Pulmonary artery endothelial cell (primary cell): Measurements from ENCODE around the gene CROCC2. TPM values are rescaled to one million over a fixed set of nuclear protein-coding genes. Genes with fewer than 3 reads are reported as not detected.

ENCODE experiments used
- DNase-seq: peaks from one replicate; pipeline ENCODE4 v3.0.0-alpha.2; 2011; ENCODE audit warnings: low read depth, low spot score
- total RNA-seq: library from RNA; depleted of rRNA; stranded (reverse); fragments of >200 nt; gene quantifications from 2 replicates; pipeline ENCODE4 v1.2.3, GENCODE V29; 2014

CROCC2 gene
- total RNA-seq, 1 donor from 2014 or later, result not detected

DNA sequence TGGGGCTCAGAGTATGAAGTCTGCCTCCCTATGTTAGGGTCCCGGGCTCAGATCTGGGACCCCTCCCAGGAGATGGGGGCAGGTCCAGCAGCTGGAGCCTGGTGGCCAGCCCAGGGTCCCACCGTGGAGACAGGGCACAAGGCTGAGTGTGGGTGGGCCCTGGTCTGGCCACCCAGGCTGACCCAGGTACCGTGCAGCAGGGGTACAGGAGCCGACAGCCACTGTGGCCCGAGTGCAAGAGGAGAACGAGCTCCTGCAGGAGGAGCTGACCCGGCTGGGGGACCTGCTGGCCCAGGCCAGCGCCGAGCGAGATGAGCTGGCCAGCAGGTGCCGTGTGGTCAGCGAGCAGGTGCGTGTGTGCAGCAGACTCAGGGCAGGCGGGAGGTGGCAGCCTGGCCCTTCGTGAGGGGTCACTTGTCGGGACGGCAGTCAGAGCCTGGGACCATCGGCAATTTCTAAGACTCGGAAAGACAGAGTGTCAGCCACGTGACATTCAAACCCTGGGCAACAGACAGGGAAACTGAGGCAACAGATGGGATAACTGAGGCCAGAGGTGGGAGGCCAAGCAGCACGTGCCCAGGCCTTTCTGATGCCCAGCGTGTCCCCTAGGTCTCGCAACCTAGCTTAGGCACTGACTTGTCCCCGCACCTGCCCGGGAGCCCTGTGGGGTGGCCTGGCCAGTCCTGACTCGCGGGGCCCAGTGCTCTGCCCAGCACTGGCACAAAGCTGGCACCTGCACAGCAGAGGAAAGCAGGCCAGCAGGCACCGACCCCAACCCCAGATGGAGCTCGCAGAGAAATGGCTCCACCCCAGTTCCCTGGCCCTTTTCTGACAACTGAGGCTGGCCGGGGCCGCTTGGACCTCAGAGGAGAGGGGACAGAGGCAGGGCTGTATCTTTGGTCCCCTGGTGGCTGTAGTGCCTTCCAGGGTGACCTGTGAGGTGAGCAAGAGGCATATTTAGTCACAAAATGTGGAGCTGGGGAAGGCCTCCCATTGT, 13.9 kb downstream of the CROCC2 start:
- DNase-seq, result no peak

DNA sequence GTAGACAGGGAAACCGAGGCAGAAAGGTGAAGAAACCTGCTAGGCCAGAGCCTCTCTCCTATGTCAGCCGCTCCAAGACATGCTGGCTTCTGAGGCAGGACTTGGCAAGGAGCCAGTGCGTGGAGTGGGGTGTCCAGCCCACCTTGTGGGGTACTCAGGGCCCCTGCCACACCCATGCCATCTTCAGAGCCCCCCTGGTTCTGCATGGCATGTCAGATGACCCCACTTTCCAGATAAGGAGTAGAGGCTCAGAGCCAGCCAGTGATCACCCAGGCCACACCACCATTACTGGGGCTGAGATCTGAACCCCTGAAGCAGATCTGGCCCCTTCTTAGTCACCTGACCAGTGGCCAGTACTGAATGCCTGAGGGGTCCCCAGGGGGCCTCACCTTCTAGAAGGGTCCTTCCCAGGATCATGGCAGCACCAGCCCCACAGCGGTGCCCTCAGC, 14.7 kb downstream of the CROCC2 start:
- DNase-seq, result no peak

DNA sequence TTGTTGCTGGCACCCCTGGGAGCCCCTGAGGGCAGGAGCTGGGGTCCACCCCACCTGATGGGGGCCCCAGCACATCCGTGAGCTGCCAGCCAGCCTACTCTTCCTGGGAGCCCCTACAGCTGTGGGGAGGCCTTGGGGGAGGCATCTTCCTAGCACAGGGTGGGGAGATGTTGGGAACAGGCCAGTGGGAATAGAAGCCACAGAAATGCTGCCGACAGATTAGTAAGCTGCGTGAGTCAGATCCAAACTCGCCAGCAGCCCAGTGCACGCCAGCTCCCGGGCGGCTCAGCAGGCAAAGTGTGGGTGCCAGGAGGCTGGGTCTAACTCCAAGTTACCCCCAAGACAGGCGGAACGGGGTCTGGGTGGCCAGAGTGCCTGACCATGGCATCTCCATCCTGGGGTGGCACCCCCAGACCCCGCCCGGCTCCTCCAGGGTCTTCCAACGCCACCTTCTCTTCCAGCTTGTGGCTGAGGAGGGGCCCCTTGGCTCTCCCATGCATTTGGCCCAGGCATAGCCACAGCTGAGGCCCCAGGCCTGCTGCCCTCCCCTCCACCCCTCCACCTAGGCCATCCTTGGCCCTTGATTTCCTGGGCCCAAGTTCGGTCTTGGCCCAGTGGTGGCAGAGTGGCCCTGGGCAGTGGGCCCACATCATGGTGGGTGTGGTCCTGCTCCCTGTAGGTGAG, 15.3 kb downstream of the CROCC2 start:
- DNase-seq, result no peak

DNA sequence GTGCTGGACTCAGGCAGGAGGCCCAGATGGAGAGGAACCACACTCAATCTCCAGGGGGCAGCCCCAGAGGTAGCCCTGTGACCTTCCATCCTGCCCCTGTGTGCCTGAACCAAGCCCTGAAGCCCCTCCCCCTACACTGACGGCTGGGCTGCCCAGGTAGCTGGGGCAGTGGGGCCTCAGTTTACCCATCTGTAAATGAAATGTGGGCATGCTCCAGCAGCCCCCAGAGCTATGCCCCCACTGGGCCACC, 15.8 kb downstream of the CROCC2 start:
- DNase-seq, result no peak

DNA sequence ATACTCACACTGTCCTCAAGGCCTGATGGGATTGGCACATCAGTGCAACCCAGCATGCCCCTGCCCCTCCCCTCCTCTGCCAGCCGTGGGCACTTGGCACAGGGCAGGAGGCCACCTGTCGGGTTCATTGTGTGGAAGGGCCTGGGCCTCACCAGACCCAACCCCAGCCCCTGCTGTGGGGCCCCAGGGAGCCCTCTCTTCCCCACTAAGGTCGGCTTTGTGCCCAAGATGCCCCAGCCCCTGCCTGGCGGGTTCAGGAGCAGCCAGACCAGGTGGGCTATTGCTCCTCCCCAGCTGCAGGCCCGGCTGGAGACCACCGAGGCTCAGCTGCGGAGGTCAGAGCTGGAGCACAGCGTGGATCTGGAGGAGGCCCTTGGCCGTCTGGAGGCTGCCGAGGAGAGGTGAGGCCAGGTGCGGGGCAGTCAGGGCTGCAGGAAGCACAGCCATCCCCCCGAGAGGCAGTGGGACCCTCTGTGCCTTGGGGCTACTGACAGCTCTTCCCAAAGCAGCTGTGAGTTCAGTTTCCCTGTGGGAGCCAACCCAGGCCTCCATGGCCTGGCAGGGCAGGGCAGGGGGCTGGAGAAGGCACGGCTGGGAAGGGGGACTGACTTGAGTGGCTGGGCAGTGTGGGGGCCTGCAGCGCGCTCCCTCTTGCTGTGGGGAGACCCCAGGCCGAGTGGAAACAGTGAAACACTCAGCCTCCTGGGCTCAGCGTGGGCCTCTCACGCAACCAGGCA, 16.3 kb downstream of the CROCC2 start:
- DNase-seq, result no peak

DNA sequence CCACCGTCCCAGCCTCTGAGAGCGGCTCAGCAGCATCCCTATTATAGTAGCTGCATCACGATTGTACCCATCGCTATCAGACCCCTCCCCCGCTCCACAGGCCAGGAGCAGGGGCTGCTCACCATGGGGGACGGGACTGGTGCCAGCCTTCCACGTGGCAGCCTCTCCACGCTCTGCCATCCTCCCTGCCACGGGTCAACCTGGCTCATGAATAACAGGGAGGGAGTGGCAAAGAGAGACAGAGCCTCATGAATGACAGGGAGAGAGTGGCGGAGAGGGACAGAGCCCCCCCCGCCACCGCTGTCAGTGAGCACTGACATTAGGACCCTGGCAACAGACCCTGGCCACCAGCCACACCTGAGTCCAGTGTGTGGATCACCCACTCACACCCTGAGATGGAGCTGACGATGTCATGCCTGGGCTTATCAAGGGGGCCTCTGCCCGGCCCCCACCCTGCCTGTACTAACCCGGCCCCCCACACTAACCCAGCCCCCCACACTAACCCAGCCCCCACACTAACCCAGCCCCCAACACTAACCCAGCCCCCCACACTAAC, 16.9 kb downstream of the CROCC2 start:
- no peak for DNase-seq

DNA sequence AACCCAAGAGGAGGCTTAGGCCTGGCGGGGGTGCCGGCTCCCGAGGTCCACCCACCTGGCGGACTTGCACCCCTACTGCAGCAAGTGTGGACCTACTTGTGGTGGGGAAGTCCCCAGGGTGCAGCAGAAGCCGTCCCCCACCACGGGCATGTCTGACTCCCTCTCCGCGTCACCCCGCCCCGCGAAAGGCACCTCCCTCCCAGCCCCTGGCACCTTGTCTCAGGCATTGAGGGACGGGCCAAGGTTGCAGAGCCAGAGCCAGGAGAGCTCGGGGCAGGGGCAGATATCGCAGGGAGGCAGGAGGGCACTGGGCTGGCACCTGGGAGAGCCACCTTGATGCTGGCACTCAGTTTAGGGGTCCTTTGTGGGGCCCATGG, 19.0 kb downstream of the CROCC2 start:
- DNase-seq, result no peak

DNA sequence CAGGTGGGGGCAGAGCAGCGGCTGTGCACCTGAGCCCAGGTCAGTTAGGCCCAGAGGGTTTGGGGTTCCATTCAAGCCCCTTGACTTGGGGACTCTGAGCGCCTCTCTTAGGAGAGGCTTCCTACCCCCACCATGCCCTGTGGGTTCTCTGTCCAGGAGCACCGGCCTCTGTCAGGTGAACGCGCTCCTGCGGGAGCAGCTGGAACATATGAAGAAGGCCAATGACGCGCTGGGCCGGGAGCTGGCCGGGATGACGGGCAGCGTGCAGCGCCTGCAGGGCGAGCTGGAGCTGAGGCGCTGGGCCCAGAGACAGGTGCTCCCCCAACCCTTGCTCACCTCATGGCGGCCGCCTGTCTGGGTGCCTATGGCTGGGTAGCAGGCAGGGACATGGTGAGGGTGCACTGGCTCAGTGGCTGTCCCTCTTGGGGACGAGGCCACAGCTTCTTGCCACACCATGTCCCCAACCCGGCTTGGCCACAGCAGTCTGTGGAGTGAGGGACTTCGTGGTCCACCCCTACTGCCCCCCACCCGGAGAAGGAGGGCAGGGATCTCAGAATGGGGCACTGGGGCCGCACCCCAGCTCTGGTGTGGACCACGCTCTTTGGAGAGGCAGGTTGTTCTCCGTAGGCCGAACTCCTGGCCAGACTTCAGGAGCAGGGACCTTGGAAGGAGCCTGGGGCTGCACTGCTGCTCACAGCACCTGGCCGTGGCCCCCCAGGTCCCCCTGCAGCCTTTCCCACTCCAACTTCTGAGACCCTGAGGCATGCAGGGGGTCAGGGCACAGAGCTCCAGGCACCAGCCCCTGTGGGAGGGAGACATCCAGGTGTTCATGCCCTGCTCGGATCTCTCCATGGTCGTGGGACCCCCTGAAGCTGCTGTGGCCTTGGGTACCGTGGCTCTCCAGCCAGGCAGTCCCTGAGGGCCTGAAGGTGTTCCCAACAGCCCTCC, 19.7 kb downstream of the CROCC2 start:
- no peak for DNase-seq

DNA sequence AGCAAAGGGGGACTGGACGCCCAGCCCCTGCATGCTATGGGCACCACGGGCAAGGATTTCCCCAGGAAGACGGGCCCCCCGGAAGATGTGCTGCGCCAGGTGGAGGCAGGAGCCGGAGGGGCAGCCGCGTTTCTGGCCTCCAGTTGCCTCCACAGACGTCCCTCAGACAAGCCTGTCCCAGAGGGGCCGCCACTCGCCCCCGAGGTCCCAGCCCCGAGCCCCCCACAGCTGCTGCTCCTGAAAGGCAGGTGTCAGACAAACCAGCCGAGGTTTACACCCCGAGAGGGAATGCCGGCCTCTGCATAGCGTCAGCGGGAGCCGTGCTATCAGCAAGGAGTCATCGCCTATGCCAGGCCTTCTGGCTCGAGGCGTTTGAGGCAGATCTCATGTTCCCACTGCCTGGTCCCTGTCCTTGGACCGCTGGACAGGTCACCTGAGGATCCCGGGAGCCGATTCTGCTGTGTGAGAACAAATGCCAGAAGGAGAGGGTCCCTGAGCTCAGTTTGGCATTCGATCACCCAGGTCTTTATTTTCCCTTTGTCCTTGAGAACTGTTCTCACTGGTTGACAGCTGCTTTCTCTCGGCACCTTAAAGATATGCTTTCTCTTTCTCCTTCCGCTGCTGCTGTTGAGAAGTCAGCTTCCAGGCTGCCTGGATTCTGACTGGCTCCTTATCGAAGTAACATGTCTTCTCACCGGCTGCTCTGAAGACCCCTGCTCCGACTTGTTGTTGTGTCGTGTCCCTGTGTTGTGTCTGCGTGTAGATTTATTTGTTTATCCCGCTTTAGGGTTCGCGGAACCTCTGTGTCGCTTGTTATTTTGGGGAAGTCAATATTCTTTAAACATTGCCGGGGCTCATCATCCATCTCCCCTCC, 20.6 kb downstream of the CROCC2 start:
- DNase-seq, result no peak

DNA sequence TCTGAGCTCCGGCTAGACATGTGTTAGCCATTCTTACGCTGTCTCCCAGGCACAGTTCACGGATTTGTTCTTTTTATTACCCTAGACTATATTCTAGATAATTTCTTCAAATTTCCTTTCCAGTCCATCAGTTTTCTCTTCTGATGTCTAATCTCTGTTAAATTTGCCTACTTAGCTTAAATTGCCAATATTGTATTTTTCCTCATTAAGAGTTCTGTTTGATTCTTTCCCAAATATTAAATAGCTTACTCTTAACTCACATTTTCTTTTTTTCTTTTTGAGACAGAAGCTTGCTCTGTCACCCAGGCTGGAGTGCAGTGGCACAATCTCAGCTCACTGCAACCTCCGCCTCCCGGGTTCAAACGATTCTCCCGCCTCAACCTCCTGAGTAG, 21.2 kb downstream of the CROCC2 start:
- no peak for DNase-seq

DNA sequence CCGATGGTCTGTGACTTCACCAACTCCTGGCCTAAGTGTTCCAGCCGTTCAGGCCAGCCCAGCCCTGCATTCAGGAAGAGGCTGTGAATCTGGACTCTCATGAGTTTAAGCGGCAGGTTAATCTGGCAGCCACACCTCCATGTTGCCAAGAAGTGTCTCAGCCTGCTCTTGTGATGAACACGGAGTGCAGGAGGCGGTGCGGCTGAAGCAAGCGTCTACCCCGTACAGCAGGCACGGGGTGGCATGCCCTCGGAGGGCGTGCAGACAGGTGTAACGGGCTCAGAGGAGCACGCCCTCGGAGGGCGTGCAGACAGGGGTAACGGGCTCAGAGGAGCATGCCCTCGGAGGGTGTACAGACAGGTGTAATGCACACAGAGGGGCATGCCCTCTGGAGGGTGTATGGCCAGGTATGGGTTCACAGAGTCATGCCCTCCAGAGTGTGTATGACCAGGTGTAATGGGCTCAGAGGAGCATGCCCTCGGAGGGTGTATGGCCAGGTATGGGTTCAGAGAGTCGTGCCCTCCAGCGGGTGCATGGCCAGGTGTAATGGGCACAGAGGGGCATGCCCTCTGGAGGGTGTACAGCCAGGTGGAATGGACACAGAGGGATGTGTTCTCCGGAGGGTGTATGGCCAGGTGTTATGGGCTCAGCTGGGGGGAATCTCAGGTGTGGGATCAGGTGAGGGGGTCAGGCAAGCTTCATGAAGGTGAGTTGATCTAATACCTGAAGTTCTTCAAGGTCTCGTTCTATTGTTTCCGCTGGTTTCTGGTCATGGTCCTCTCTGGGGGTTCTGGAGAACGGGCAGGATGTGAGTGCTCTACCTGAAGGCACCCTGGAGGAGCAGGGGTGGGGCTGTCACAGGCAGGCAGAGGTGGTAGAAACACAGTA, 22.6 kb downstream of the CROCC2 start:
- DNase-seq, result no peak

DNA sequence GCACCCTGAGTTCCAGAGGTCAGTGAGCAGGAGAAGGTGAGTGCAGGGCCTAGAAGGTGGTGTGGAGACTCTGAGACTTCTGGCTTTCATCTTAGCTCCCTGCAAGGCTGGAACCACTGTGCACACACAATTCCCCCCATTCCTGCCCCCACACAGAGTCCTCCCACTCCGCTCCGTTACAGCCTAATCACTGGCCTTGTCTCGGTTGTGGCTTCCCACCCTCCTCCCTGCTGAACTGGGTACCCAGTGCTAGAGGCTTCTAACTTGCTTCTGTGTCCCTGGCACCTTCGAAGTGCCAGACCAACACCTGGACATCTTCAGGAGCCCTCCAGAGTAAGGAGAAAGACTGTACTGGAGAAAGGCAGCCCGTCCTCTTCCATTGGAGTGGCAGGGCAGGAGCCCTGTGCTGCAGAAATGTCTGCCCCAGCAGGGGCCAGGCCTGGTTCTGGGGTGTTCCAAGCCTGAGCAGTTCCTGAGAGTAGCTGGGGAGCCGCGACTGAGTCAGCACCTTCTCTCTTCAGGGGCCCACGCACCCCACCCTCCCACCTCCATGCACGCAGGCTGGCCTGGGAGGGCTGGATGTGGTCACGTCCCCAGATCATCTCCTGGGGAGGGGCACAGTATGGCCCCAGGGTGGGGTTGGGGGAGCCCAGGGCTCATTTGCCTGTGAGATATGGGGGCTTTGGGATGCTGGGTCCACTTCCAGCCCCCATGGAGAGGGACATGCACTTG, 23.4 kb downstream of the CROCC2 start:
- DNase-seq, result no peak

DNA sequence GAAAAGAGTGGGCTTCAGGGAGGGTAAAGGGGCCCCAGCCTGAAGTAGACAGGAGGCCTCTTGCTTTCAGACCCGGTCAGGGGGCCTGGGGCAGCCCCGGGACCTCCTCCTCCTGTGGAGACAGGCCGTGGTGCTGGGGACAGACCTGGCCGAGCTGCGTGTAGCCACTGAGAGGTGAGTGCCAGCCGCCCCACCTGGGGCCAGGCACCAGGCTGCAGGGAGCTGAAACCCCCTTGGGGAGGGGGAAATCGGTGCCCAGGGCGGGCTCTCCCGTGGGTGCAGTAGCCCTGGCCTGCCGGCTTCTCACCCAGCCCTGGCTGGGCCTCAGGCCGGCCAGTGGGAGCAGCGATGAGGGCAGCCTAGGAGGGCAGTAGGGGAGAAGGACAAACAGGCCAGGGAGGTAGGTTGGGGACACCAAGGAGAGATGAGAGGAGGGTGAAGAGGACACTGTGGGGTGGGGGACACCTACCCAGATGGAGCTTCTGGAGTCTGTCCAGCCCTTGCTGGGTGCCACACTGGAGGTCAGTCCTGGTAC, 24.0 kb downstream of the CROCC2 start:
- DNase-seq, result no peak

DNA sequence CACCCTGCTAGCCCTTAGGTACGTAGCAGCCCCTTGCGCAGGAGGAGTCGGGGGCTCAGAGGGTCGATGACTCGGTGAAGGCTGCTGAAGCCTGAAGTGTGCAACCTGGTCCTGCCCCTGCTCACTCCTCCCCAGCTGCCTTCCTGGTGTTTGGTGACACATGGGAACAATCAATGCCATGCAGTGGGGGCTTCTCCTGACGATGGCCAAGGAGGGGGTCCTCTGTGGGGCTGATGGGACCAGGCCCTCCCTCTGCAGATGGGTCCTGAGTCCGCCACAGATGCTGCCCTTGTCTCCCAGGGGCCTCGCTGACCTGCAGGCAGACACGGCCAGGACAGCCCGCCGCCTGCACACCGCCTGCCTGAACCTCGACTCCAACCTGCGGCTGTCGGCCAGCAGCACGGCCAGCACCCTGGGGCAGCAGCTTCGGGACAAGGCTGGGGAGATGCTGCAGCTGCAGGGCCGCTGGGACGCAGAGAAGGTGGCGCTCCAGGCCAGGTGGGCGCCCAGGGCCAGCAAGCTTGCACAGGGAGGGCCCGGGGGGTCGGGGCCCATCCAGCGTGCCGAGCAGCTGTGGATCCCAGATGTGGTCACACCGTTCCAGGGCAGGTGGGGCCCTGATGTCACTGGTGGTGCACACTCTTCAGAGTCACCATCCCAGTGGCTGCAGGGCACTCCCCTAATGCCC, 24.6 kb downstream of the CROCC2 start:
- no peak for DNase-seq

DNA sequence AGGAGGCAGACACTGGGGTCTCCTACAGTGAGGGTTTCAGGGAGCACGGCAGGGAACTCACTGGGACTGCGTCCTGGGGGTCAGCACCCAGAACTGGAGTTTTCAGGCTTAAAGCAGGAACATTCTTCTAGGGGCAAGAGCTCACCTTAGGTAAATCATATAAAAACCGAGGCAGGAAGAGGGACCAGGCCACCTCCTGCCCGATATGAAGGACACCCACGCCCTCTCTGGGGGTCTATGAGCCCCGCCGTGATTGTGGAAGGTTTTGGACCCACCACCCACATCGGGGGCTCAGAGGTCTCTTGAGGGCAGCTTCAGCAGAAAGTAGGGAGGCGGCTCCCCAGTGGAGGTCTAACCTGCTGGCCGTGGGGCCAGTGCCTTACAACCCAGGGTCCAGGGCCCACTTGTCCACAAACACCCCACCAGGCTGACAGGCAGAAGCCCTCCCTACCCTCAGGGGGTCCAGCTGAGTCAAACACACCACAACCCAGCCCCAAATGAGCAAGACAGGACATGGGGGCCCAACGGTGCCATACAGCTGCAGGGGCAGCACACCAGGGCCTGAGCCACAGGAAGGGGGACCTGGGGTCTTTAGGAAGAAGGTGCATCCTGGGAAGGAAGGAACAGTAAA, 25.3 kb downstream of the CROCC2 start:
- DNase-seq, result no peak

DNA sequence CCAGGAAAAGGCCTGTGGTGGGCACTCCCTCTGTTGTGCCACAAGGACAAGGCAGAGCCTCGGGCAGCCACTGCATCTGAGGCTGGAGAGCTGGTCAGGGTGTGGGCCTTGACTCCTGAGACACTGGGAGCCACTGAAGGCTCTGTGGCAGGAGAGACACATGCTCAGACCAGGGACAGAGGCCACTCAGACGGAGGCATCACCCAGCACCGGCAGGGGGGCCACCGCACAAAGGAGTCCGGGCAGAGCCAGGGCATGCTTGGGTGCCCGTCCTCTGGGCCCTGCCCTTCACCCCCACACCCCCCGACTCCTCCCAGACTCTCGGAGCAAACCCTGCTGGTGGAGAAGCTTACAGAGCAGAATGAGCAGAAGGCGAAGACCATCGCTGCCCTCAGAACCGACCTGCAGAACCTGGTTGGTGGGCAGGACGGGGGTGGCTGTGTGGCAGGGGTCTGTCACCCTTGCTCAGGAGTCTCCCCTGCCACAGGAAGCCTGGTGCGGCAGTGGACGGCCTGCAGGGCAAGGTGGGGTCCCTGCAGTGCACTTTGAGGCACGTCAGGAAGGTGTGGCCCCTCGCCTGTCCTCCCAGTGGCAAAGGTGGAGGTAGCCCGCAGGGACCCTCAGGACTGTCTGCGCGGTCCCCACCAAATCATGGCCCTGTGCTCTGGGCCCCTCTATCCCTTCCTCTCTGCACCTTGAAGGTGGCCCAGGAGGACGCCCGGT, 26.0 kb downstream of the CROCC2 start:
- DNase-seq, result no peak
